Panc1 (cell line): ENCODE data around the gene FAM13A. TPM values are rescaled to one million over a fixed set of nuclear protein-coding genes. Genes with fewer than 3 reads are reported as not detected.

Experiments used
- ATAC-seq: fragments of 200-7000 bp; cut with Tn5 transposase; 2 replicates; pipeline ENCODE4 v1.9.1; 2020; ENCODE audit warnings: mild to moderate bottlenecking, moderate library complexity
- BruUV-seq: library from RNA; stranded (reverse); fragments of 400-500 nt; replicated peaks from 2 replicates; lab custom pipeline; 2021; lab: Mats Ljungman, UMichigan
- CTCF ChIA-PET: fragments of 300-600 bp; sonication (Branson Sonifier 250); formaldehyde crosslinking; loops from one replicate; lab custom pipeline; 2022; ENCODE audit warnings: antibody characterized with exemption; lab: Charles Lee
- POLR2A ChIA-PET: fragments of 300-600 bp; sonication (Branson Sonifier 250); formaldehyde crosslinking; loops from one replicate; lab custom pipeline; 2022; ENCODE audit warnings: antibody characterized with exemption; lab: Charles Lee
- DNase-seq: peaks from one replicate; pipeline ENCODE4 v3.0.0-alpha.2; 2010; ENCODE audit warnings: low read depth, low spot score
- H3K27ac ChIP-seq: 2 replicates; pipeline ENCODE4 v1.5.1; 2011; ENCODE audit warnings: mild to moderate bottlenecking, low read length, inconsistent platforms
- H3K27me3 ChIP-seq: fragments of 200-500 bp; sonication (Bioruptor generic); 2 replicates; pipeline ENCODE4 v1.6.0; 2014; ENCODE audit warnings: low read length, inconsistent platforms; ENCODE audit not compliant: control insufficient read depth, insufficient read depth
- H3K36me3 ChIP-seq: fragments of 200-500 bp; sonication (Bioruptor generic); 2 replicates; pipeline ENCODE4 v1.5.1; 2014; ENCODE audit warnings: inconsistent platforms, mild to moderate bottlenecking, low read length, moderate library complexity; ENCODE audit not compliant: control insufficient read depth, insufficient read depth
- H3K4me1 ChIP-seq: 2 replicates; pipeline ENCODE4 v1.5.1; 2011; ENCODE audit warnings: inconsistent platforms, mild to moderate bottlenecking, low read length, moderate library complexity; ENCODE audit not compliant: control insufficient read depth, insufficient read depth
- H3K4me3 ChIP-seq, 2 experiments: 2 replicates each; pipeline ENCODE4 v1.5.1; 2011 to 2012; ENCODE audit warnings: low read depth in 2 of 2, low read length in 2 of 2, mild to moderate bottlenecking in 2 of 2, inconsistent platforms in 1 of 2, moderate library complexity in 1 of 2
- H3K9me3 ChIP-seq: fragments of 200-500 bp; sonication (Bioruptor generic); 2 replicates; pipeline ENCODE4 v1.5.1; 2014; ENCODE audit warnings: low read depth, mild to moderate bottlenecking, inconsistent platforms, low read length, moderate library complexity; ENCODE audit not compliant: control insufficient read depth, insufficient read depth
- POLR2AphosphoS5 ChIP-seq: IDR thresholded peaks from 2 replicates; pipeline ENCODE4 v1.6.1; 2012; ENCODE audit warnings: mild to moderate bottlenecking, low read depth, low read length, moderate library complexity
- SIN3A ChIP-seq: IDR thresholded peaks from 2 replicates; pipeline ENCODE4 v1.6.1; 2012; ENCODE audit warnings: low read depth, mild to moderate bottlenecking, low read length, moderate library complexity, borderline replicate concordance; ENCODE audit not compliant: insufficient read depth
- TCF7L2 ChIP-seq: IDR thresholded peaks from 2 replicates; pipeline ENCODE4 v1.6.1; 2011; ENCODE audit warnings: mild to moderate bottlenecking, low read depth, low read length, inconsistent platforms
- in situ Hi-C: cut with HindIII; loops from 2 replicates; pipeline ENCODE4 v1.10.0; 2016; ENCODE audit warnings: low sequenced_read_pairs, low pct_unique_long_range_greater_than_20kb
- intact Hi-C: fragments of 100-400 bp; cut with micrococcal nuclease; formaldehyde crosslinking; loops from one replicate; pipeline ENCODE4 v1.10.0; 2022; ENCODE audit not compliant: unreplicated experiment
- total RNA-seq: library from RNA; stranded (reverse); gene quantifications from one replicate; pipeline ENCODE4 v1.2.1, GENCODE V29; 2021; ENCODE audit not compliant: unreplicated experiment
- TF ChIP-seq, protein P1 (sequence below), 2 experiments: IDR thresholded peaks; 2 replicates each; pipeline ENCODE4 v1.6.1; 2011 to 2012; ENCODE audit warnings: low read depth in 2 of 2, control low read depth in 1 of 2, low read length in 1 of 2, mild to moderate bottlenecking in 1 of 2, moderate library complexity in 1 of 2; ENCODE audit not compliant: insufficient read depth in 1 of 2
- TF ChIP-seq, protein P2 (sequence below): fragments of 450-650 bp; IDR thresholded peaks from 2 replicates; pipeline ENCODE4 v1.5.1; 2017; ENCODE audit warnings: mild to moderate bottlenecking

The FAM13A gene
- total RNA-seq, 1 experiment from 2014 or later: 5.8 TPM

DNA sequence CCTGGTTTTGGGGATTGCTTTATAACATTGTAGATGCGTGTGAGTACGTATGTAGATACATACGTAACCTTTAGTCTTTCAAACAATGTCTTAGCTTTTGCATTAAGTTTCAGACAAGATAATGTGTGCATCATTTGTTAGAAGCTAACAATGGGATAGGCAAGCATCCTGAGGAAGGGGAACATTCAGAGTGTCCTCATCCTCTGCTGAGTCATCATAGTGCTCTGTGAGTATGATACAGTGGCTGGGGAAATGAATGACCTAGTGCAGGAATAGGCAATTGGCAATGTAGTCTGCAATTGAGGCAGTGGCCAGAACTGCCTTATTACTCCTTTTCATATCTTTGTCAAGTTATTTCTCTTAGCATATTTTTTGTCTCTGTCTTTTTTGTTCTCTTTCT is 366.6 kb downstream of the FAM13A start:
- no peak for TF ChIP-seq TCF7L2
- no peak for TF ChIP-seq POLR2AphosphoS5
- TF ChIP-seq, protein P1, sequence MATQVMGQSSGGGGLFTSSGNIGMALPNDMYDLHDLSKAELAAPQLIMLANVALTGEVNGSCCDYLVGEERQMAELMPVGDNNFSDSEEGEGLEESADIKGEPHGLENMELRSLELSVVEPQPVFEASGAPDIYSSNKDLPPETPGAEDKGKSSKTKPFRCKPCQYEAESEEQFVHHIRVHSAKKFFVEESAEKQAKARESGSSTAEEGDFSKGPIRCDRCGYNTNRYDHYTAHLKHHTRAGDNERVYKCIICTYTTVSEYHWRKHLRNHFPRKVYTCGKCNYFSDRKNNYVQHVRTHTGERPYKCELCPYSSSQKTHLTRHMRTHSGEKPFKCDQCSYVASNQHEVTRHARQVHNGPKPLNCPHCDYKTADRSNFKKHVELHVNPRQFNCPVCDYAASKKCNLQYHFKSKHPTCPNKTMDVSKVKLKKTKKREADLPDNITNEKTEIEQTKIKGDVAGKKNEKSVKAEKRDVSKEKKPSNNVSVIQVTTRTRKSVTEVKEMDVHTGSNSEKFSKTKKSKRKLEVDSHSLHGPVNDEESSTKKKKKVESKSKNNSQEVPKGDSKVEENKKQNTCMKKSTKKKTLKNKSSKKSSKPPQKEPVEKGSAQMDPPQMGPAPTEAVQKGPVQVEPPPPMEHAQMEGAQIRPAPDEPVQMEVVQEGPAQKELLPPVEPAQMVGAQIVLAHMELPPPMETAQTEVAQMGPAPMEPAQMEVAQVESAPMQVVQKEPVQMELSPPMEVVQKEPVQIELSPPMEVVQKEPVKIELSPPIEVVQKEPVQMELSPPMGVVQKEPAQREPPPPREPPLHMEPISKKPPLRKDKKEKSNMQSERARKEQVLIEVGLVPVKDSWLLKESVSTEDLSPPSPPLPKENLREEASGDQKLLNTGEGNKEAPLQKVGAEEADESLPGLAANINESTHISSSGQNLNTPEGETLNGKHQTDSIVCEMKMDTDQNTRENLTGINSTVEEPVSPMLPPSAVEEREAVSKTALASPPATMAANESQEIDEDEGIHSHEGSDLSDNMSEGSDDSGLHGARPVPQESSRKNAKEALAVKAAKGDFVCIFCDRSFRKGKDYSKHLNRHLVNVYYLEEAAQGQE (IDR thresholded peaks at IDR 0.05; ENCODE audit: insufficient read depth in 1 of 2, low read depth in 2 of 2, low read length in 1 of 2): no peak
- no peak for TF ChIP-seq SIN3A
- TF ChIP-seq, protein P2, sequence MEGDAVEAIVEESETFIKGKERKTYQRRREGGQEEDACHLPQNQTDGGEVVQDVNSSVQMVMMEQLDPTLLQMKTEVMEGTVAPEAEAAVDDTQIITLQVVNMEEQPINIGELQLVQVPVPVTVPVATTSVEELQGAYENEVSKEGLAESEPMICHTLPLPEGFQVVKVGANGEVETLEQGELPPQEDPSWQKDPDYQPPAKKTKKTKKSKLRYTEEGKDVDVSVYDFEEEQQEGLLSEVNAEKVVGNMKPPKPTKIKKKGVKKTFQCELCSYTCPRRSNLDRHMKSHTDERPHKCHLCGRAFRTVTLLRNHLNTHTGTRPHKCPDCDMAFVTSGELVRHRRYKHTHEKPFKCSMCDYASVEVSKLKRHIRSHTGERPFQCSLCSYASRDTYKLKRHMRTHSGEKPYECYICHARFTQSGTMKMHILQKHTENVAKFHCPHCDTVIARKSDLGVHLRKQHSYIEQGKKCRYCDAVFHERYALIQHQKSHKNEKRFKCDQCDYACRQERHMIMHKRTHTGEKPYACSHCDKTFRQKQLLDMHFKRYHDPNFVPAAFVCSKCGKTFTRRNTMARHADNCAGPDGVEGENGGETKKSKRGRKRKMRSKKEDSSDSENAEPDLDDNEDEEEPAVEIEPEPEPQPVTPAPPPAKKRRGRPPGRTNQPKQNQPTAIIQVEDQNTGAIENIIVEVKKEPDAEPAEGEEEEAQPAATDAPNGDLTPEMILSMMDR: no peak
- no peaks in the 10 kb centered on the region for H3K36me3 ChIP-seq
- no peak overlapping the region for H3K27ac ChIP-seq
- ATAC-seq (no peak), DNase-seq (no peak)
- in situ Hi-C loops (no loop called here), intact Hi-C loops (no loop called here)
- no peak overlapping the region for H3K4me3 ChIP-seq
- no TSS peak for BruUV-seq
- no peaks in the 10 kb centered on the region for H3K27me3 ChIP-seq
- H3K4me1 ChIP-seq: no peaks in the 10 kb centered on the region
- CTCF ChIA-PET: no interaction called here
- POLR2A ChIA-PET: no interaction called here
- no peaks in the 10 kb centered on the region for H3K9me3 ChIP-seq

DNA sequence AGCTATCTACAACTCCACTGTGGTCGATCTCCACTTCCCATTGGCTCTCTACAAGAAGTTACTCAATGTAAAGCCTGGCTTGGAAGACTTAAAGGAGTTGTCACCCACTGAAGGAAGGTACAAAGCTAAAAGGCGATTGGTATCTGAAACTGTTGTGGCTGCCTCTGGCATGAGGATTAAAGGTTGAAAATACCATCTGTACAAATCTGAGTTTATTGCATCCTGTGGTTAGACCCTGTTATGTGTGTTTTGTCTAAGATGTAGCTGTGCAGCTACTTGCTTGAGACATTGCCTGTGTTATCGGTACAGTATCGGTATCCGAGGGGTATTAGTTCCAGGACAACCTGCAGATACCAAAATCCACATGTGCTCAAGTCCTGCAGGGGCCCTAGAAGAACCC is 375.8 kb downstream of the FAM13A start:
- no peaks in the 10 kb centered on the region for H3K4me1 ChIP-seq
- H3K4me3 ChIP-seq: no peak overlapping the region
- TF ChIP-seq SIN3A: no peak
- TF ChIP-seq TCF7L2: no peak
- TF ChIP-seq, protein P2: no peak
- no peak for TF ChIP-seq POLR2AphosphoS5
- TF ChIP-seq, protein P1 (IDR thresholded peaks at IDR 0.05; ENCODE audit: insufficient read depth in 1 of 2, low read depth in 2 of 2, low read length in 1 of 2): no peak
- H3K9me3 ChIP-seq: no peaks in the 10 kb centered on the region
- DNase-seq (no peak), ATAC-seq (no peak)
- in situ Hi-C loops: no loop called here
- intact Hi-C loops: no loop called here
- H3K27me3 ChIP-seq: no peaks in the 10 kb centered on the region
- ChIA-PET CTCF (no interaction called here), POLR2A (interaction anchor here (0.5 kb wide), 1 partner anchor 136 kb away, joined by 6 read pairs; no protein-coding TSS in a partner anchor)
- no peaks in the 10 kb centered on the region for H3K36me3 ChIP-seq
- H3K27ac ChIP-seq: no peak overlapping the region
- BruUV-seq: no TSS peak

Other genes starting within 250 kb of the FAM13A start
- 3.6 TPM for gene TIGD2, start 54.3 kb upstream of the FAM13A start, total RNA-seq